IMR-90 (cell line): ENCODE data around the gene C20orf202.

Source experiments
- BHLHE40 ChIP-seq: fragments of 150-350 bp; IDR thresholded peaks from 2 replicates; pipeline ENCODE4 v1.6.1; 2016; ENCODE audit warnings: mild to moderate bottlenecking, low read depth, low read length
- CEBPB ChIP-seq: IDR thresholded peaks from 2 replicates; pipeline ENCODE4 v1.6.1; 2012; ENCODE audit warnings: low read depth, low read length, improper control_type of control experiment
- POLR2A ChIP-seq: IDR thresholded peaks from 2 replicates; pipeline ENCODE4 v1.6.1; 2012; ENCODE audit warnings: mild to moderate bottlenecking, low read depth, low read length
- RAD21 ChIP-seq: IDR thresholded peaks from 2 replicates; pipeline ENCODE4 v1.6.1; 2012; ENCODE audit warnings: low read length, improper control_type of control experiment
- RFX5 ChIP-seq: IDR thresholded peaks from 2 replicates; pipeline ENCODE4 v1.8.0; 2012; ENCODE audit warnings: low read depth, mild to moderate bottlenecking, low read length, moderate library complexity
- SMC3 ChIP-seq: fragments of 150-350 bp; IDR thresholded peaks from 2 replicates; pipeline ENCODE4 v1.6.1; 2016; ENCODE audit warnings: low read depth, mild to moderate bottlenecking, antibody characterized with exemption, low read length, moderate library complexity
- TF ChIP-seq, protein P1 (sequence below): conservative IDR thresholded peaks from 2 replicates; pipeline ENCODE4 v1.5.1; 2012; ENCODE audit warnings: mild to moderate bottlenecking, low read depth, low read length, improper control_type of control experiment
- TF ChIP-seq, protein P2 (sequence below): fragments of 150-350 bp; IDR thresholded peaks from 2 replicates; pipeline ENCODE4 v1.6.1; 2016; ENCODE audit warnings: low read depth, mild to moderate bottlenecking, low read length, moderate library complexity, borderline replicate concordance

DNA sequence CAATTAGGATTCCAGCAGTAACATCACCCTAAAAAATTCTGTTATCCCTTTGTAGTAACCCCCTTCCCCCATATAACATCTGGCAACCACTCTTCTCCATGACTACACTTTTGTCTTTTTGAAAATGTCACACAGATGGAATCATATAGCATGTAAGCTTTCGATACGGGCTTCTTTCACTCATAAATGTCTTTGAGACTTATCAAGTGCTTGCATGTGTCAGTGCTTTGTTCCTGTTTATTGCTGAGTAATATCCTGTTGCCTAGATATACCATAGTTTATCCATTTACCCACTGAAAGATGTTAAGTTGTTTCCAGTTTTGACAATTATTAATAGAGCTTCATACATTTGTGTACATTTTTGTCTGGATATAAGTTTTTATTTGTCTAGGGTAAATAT is 52.4 kb downstream of the C20orf202 start:
- no peak for TF ChIP-seq SMC3
- TF ChIP-seq, protein P1, sequence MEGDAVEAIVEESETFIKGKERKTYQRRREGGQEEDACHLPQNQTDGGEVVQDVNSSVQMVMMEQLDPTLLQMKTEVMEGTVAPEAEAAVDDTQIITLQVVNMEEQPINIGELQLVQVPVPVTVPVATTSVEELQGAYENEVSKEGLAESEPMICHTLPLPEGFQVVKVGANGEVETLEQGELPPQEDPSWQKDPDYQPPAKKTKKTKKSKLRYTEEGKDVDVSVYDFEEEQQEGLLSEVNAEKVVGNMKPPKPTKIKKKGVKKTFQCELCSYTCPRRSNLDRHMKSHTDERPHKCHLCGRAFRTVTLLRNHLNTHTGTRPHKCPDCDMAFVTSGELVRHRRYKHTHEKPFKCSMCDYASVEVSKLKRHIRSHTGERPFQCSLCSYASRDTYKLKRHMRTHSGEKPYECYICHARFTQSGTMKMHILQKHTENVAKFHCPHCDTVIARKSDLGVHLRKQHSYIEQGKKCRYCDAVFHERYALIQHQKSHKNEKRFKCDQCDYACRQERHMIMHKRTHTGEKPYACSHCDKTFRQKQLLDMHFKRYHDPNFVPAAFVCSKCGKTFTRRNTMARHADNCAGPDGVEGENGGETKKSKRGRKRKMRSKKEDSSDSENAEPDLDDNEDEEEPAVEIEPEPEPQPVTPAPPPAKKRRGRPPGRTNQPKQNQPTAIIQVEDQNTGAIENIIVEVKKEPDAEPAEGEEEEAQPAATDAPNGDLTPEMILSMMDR = no peak
- TF ChIP-seq RFX5 = no peak
- no peak for TF ChIP-seq POLR2A
- TF ChIP-seq BHLHE40 = no peak
- TF ChIP-seq, protein P2, sequence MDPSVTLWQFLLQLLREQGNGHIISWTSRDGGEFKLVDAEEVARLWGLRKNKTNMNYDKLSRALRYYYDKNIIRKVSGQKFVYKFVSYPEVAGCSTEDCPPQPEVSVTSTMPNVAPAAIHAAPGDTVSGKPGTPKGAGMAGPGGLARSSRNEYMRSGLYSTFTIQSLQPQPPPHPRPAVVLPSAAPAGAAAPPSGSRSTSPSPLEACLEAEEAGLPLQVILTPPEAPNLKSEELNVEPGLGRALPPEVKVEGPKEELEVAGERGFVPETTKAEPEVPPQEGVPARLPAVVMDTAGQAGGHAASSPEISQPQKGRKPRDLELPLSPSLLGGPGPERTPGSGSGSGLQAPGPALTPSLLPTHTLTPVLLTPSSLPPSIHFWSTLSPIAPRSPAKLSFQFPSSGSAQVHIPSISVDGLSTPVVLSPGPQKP = no peak
- no peak for TF ChIP-seq CEBPB
- TF ChIP-seq RAD21 = no peak
